K562 (cell line): ENCODE measurements around the gene MTHFR. TPM values are rescaled to one million over a fixed set of nuclear protein-coding genes. Genes with fewer than 3 reads are reported as not detected.

Experiments
- DNMT1 ChIP-seq: fragments of 450-650 bp; IDR thresholded peaks from 2 replicates; pipeline ENCODE4 v1.6.1; 2016; ENCODE audit warnings: antibody characterized with exemption, mild to moderate bottlenecking
- E2F5 ChIP-seq: sonication (generic); formaldehyde crosslinking; IDR thresholded peaks from 2 replicates; pipeline ENCODE4 v1.8.0; 2022; ENCODE audit warnings: mild to moderate bottlenecking, missing genetic modification reagents
- EHMT2 ChIP-seq: fragments of 450-650 bp; IDR thresholded peaks from 2 replicates; pipeline ENCODE4 v1.6.1; 2018; ENCODE audit warnings: antibody characterized with exemption
- ETV5 ChIP-seq: sonication (generic); formaldehyde crosslinking; IDR thresholded peaks from 2 replicates; pipeline ENCODE4 v1.4.0; 2020; ENCODE audit warnings: low read depth, mild to moderate bottlenecking, missing genetic modification reagents
- FIP1L1 ChIP-seq: fragments of 200-400 bp; formaldehyde crosslinking; IDR thresholded peaks from 2 replicates; pipeline ENCODE4 v1.6.1; 2018; ENCODE audit warnings: mild to moderate bottlenecking, low read depth, low read length; ENCODE audit not compliant: poor library complexity, severe bottlenecking
- FOXA1 ChIP-seq: fragments of 450-650 bp; IDR thresholded peaks from 2 replicates; pipeline ENCODE4 v1.6.1; 2016; ENCODE audit warnings: mild to moderate bottlenecking, borderline replicate concordance
- FOXP1 ChIP-seq: sonication (generic); formaldehyde crosslinking; IDR thresholded peaks from 2 replicates; pipeline ENCODE4 v1.8.0; 2022; ENCODE audit warnings: mild to moderate bottlenecking, missing genetic modification reagents
- GTF2E2 ChIP-seq: fragments of 200-800 bp; sonication (Bioruptor generic); IDR thresholded peaks from 2 replicates; pipeline ENCODE4 v1.6.1; 2016; ENCODE audit warnings: missing genetic modification characterization, missing compliant biosample characterization
- HDAC8 ChIP-seq: fragments of 450-650 bp; IDR thresholded peaks from 2 replicates; pipeline ENCODE4 v1.6.1; 2016; ENCODE audit warnings: mild to moderate bottlenecking, missing genetic modification characterization, moderate library complexity, missing compliant biosample characterization
- KAT8 ChIP-seq: fragments of 450-650 bp; IDR thresholded peaks from 2 replicates; pipeline ENCODE4 v1.6.1; 2016; ENCODE audit warnings: low read depth, mild to moderate bottlenecking
- NBN ChIP-seq: fragments of 450-650 bp; IDR thresholded peaks from 2 replicates; pipeline ENCODE4 v1.6.1; 2016; ENCODE audit warnings: low read depth, mild to moderate bottlenecking
- NR2C1 ChIP-seq, 2 experiments: fragments of 450-650 bp; IDR thresholded peaks; 2 replicates each; pipeline ENCODE4 v1.6.1; 2017; ENCODE audit warnings: mild to moderate bottlenecking in 2 of 2, antibody characterized with exemption in 1 of 2, inconsistent platforms in 1 of 2, missing compliant biosample characterization in 1 of 2, missing genetic modification characterization in 1 of 2
- RBFOX2 ChIP-seq: fragments of 200-400 bp; formaldehyde crosslinking; IDR thresholded peaks from 2 replicates; pipeline ENCODE4 v1.6.1; 2017; ENCODE audit warnings: low read depth, mild to moderate bottlenecking, low read length, moderate library complexity
- RNF2 ChIP-seq: sonication (generic); IDR thresholded peaks from 2 replicates; pipeline ENCODE4 v1.6.1; 2016
- SIRT6 ChIP-seq: IDR thresholded peaks from one replicate; pipeline ENCODE4 v1.6.1; 2012; ENCODE audit warnings: low read depth, mild to moderate bottlenecking, control low read depth, inconsistent platforms, low read length, moderate library complexity
- SMARCC2 ChIP-seq: fragments of 450-650 bp; IDR thresholded peaks from 2 replicates; pipeline ENCODE4 v1.6.1; 2017; ENCODE audit warnings: antibody characterized with exemption, moderate library complexity, mild to moderate bottlenecking, low read depth
- SRF ChIP-seq, 2 experiments: fragments of 250-450, 450-650 bp in 1 of 2; sonication (Bioruptor Pico) in 1 of 2; sonication (generic) in 1 of 2; formaldehyde crosslinking; IDR thresholded peaks; 2 replicates each; pipeline versions ENCODE4 v1.5.0 to v1.5.1; 2020 to 2022; ENCODE audit warnings: mild to moderate bottlenecking in 1 of 2, missing genetic modification reagents in 1 of 2
- TAF15 ChIP-seq: fragments of 200-400 bp; formaldehyde crosslinking; IDR thresholded peaks from 2 replicates; pipeline ENCODE4 v1.6.1; 2017; ENCODE audit warnings: mild to moderate bottlenecking, low read depth, low read length, moderate library complexity
- TAF7 ChIP-seq: fragments of 450-650 bp; IDR thresholded peaks from 2 replicates; pipeline ENCODE4 v1.6.1; 2016; ENCODE audit warnings: missing genetic modification characterization, missing compliant biosample characterization
- THAP7 ChIP-seq: fragments of 250-450 bp; sonication (Bioruptor Pico); IDR thresholded peaks from 2 replicates; pipeline ENCODE4 v1.5.0; 2021
- TRIM28 ChIP-seq: fragments of 450-650 bp; IDR thresholded peaks from 2 replicates; pipeline ENCODE4 v1.6.1; 2017
- U2AF2 ChIP-seq: fragments of 200-400 bp; formaldehyde crosslinking; optimal IDR thresholded peaks from 2 replicates; pipeline ENCODE3; 2017; ENCODE audit warnings: low read depth, mild to moderate bottlenecking, low read length
- ZBTB7A ChIP-seq: IDR thresholded peaks from 2 replicates; pipeline ENCODE4 v1.6.1; 2011; ENCODE audit warnings: low read depth, mild to moderate bottlenecking, low read length, moderate library complexity, borderline replicate concordance; ENCODE audit not compliant: control insufficient read depth
- ZC3H8 ChIP-seq: fragments of 450-650 bp; IDR thresholded peaks from 2 replicates; pipeline ENCODE4 v1.6.1; 2017
- ZNF175 ChIP-seq: fragments of 200-800 bp; sonication (Bioruptor generic); IDR thresholded peaks from 2 replicates; pipeline ENCODE4 v1.6.1; 2016; ENCODE audit warnings: low read depth, mild to moderate bottlenecking, missing genetic modification characterization, missing compliant biosample characterization
- ZNF217 ChIP-seq: sonication (generic); formaldehyde crosslinking; IDR thresholded peaks from 2 replicates; pipeline ENCODE4 v1.8.0; 2022; ENCODE audit warnings: mild to moderate bottlenecking, missing genetic modification reagents
- ZNF740 ChIP-seq, 3 experiments: fragments of 200-800 bp in 1 of 3; sonication (Bioruptor generic) in 1 of 3; sonication (generic) in 1 of 3; formaldehyde crosslinking in 1 of 3; IDR thresholded peaks; 2 replicates each; pipeline versions ENCODE4 v1.6.1 to v1.8.0; 2016 to 2022; ENCODE audit warnings: mild to moderate bottlenecking in 2 of 3, missing compliant biosample characterization in 2 of 3, missing genetic modification characterization in 2 of 3, missing genetic modification reagents in 1 of 3
- ZNF79 ChIP-seq: fragments of 250-450 bp; sonication (Bioruptor Pico); IDR thresholded peaks from 2 replicates; pipeline ENCODE4 v1.4.0; 2020; ENCODE audit warnings: low read depth, mild to moderate bottlenecking, moderate library complexity
- polyA plus RNA-seq, 8 experiments: library from polyadenylated mRNA; depleted of rRNA in 4 of 8; stranded (reverse) in 5 of 8; unstranded in 3 of 8; fragments of >200 nt; fragmentation: Nextera tagmentation in 2 of 8; fragmentation: Illumina TruSeq in 1 of 8; extraction: Ambion mirVana in 2 of 8; extraction: Trizol in 1 of 8; gene quantifications; 2 replicates each; pipeline versions ENCODE4 v1.2.1 to v1.2.3, GENCODE V29; 2011 to 2014; ENCODE audit warnings: inconsistent platforms in 1 of 8, missing spikeins in 1 of 8
- total RNA-seq, 7 experiments: library from RNA; depleted of rRNA in 6 of 7; stranded (reverse); fragments of >200 nt in 6 of 7; fragmentation: Illumina TruSeq in 2 of 7; extraction: Trizol in 2 of 7; gene quantifications; 2 replicates each; pipeline versions ENCODE4 v1.2.1 to v1.2.3, GENCODE V29; 2011 to 2021; ENCODE audit warnings: low replicate concordance in 1 of 7

MTHFR gene
- total and polyA plus RNA-seq, 9 of the 15 experiments (the other 6 are each of a cell fraction or from before 2014, with no cell fraction given): 5.0 to 104 (median 62.6) TPM

GRCh38 chr1:11797525-11798216 lies 8.1 kb downstream of the MTHFR start (continued):
- peak; percentile 75 to 98; a peak in 3 of 4 replicates for TF ChIP-seq SRF (CRISPR knock-in tag; IDR thresholded peaks at IDR 0.05)
- TF ChIP-seq E2F5 (CRISPR knock-in tag): no peak
- TF ChIP-seq ZNF217 (CRISPR knock-in tag): no peak
- no peak for TF ChIP-seq FOXP1 (CRISPR knock-in tag)
- peak; percentile 95 for TF ChIP-seq RNF2
- no peak for TF ChIP-seq SIRT6
- peak; percentile 79 for TF ChIP-seq NBN
- peak; percentile 26 for TF ChIP-seq TAF7 (tag)
- TF ChIP-seq EHMT2: no peak
- no peak for TF ChIP-seq NR2C1 (IDR thresholded peaks at IDR 0.05)
- peak; percentile 90 for TF ChIP-seq NR2C1 (tag; IDR thresholded peaks at IDR 0.05)
- TF ChIP-seq SMARCC2: peak; percentile 85
- TF ChIP-seq ZNF175 (CRISPR knock-in tag): peak; percentile 90
- TF ChIP-seq ZNF740 (CRISPR knock-in tag; IDR thresholded peaks at IDR 0.05): no peak
- TF ChIP-seq ZNF740 (tag; IDR thresholded peaks at IDR 0.05): peak in 1 of 2 experiments; percentile 59; a peak in 1 of 4 replicates
- no peak; the same call in 1 of the 2 replicates for TF ChIP-seq ZNF79 (CRISPR knock-in tag)
- TF ChIP-seq ZBTB7A: 0 out of 2 replicates have a peak, but pooled peaks have one; percentile 6
- TF ChIP-seq FOXA1: no peak
- TF ChIP-seq RBFOX2: peak; percentile 51; the same call in 1 of the 2 replicates
- peak; percentile 79 for TF ChIP-seq ETV5 (CRISPR knock-in tag)
- no peak for TF ChIP-seq TAF15
- peak; percentile 84; the same call in 1 of the 2 replicates for TF ChIP-seq GTF2E2 (tag)
- TF ChIP-seq THAP7 (CRISPR knock-in tag): peak; percentile 54; the same call in 1 of the 2 replicates
- no peak for TF ChIP-seq U2AF2
- no peak for TF ChIP-seq KAT8
- TF ChIP-seq FIP1L1: no peak
- TF ChIP-seq TRIM28: peak; percentile 63
- TF ChIP-seq ZC3H8: no peak
- no peak for TF ChIP-seq DNMT1
- peak; percentile 93 for TF ChIP-seq HDAC8 (tag)
